Measurements from ENCODE around the gene TRAPPC2L.
A peak's percentile ranks its signal among the peaks of the same experiment; 100 is the strongest.

TRAPPC2L gene

DNA sequence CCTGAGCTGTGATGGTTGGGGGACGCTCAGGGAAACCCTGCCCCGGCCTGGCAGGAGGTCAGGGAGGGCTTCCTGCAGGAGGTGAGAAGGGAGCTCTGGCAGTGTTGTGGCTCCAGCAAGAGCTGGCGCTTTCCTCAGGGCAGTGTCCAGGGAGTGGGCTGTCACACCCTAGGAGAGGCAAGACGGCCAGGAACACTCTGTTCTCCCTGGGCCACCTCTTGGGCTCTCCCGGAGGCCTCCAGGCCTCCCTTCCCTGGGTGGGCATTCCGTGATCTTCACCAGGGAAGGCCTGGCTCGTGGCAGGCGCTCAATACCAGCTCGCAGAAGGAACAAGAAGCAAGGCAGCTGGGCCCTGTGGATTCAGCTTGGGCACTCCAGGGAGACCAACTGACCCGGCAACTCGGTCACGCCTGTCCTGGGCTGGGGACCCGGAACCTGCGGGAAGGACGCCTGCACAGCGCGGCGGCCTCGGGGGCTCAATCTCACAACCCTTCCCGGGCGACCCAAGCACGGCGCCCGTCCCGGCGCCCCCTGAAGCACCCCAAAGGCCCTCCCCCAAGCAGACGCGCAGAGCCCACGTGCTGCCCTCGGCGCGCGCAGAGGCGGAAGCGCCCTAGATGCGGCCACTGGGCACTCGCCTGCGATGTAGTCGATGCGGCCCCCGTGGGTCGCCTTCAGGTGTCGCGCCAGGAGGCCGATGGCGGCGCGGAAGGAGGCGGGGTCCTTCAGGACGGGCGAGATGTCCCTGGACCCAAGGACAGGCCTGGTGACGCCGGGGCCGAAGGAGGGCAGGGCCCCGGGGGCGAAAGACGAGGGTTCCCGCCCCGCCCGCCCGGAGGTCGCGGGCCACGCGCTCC, 45.8 kb upstream of the TRAPPC2L start:
- peak; percentile 32 for DNase-seq (ENCODE audit: low read depth)
- TF ChIP-seq, protein P1, sequence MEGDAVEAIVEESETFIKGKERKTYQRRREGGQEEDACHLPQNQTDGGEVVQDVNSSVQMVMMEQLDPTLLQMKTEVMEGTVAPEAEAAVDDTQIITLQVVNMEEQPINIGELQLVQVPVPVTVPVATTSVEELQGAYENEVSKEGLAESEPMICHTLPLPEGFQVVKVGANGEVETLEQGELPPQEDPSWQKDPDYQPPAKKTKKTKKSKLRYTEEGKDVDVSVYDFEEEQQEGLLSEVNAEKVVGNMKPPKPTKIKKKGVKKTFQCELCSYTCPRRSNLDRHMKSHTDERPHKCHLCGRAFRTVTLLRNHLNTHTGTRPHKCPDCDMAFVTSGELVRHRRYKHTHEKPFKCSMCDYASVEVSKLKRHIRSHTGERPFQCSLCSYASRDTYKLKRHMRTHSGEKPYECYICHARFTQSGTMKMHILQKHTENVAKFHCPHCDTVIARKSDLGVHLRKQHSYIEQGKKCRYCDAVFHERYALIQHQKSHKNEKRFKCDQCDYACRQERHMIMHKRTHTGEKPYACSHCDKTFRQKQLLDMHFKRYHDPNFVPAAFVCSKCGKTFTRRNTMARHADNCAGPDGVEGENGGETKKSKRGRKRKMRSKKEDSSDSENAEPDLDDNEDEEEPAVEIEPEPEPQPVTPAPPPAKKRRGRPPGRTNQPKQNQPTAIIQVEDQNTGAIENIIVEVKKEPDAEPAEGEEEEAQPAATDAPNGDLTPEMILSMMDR (conservative IDR thresholded peaks at IDR 0.05; ENCODE audit: low read depth, low read length), result no peak
- H3K4me3 ChIP-seq (ENCODE audit: low read length), result peak overlapping the region; percentile 54

DNA sequence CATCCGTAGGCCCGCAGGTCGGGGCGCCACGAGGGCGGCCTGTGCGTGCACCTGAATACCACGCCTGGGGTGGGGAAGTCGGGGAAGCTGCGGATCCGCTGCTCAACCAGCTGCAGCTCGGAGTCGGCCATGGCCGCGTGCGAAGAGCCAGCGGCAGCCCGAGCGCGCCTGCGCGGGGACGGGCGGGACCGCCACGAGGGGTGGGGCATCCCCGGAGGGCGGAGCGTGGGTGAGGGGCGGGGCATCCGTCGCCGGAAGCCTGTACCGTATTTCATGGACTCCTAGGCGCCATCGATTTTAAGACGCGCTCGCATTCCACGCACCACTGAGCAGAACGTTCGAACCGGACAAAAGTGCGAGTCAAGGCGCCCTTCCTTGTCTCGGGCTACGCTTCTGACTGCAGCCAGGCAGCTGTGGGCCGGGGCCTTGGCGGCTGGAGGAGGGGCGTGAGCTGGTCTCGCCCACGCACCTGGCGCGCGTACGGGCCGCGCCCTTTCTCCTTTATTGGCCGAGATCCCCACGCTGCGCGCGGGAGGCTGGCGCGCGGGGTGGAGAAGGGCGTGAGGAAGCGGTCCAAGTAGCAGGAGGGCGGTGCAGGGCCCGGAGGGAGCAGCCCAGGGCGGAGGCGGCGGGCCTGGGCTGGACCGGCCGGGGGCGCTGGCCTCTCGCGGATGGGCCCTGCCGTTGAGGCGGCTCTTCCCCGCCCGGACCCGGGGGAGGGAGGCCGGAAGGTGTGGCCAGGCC, 45.0 kb upstream of the TRAPPC2L start, which contains the start of gene APRT:
Gene APRT, minus strand, starts transcription at position 160 of the 744 bp plus-strand sequence. Its CDS starts 29 bp downstream, at position 131.
- H3K4me3 ChIP-seq (ENCODE audit: low read length), result peak within 1 kb of the TSS; percentile 55
- DNase-seq (ENCODE audit: low read depth), result peak; percentile 60
- TF ChIP-seq, protein P1 (conservative IDR thresholded peaks at IDR 0.05; ENCODE audit: low read depth, low read length), result no peak

DNA sequence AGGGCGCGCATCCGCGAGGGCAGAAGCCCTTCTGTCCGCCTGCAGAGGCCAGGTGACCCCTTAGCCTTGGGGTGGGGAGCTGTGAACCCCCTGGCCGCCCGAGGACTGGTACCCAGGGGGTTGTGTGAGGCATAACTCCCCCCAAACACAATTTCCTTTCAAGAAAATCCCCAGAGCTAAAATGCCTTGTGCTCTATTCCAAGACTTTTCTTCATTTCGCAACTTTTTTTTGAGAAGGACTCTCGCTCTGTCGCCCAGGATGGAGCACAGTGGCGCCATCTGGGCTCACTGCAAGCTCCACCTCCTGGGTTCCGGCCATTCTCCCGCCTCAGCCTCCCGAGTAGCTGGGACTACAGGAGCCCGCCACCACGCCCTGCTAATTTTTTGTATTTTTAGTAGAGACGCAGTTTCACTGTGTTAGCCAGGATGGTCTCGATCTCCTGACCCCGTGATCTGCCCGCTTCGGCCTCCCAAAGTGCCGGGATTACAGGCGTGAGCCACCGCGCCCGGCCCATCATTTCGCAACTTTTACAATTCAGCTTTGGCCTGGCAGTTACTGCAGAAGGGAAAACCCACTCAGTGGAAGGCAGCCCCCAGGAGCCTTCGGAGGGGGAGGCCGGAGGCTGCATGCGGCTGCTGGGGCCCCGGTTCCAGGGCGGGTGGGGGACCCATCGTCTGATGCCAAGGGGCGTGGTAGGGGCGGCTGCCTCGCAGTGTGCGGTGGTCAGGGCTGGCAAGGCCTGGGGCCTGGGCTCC, 44.2 kb upstream of the TRAPPC2L start:
- TF ChIP-seq, protein P1 (conservative IDR thresholded peaks at IDR 0.05; ENCODE audit: low read depth, low read length), result peak; percentile 8

DNA sequence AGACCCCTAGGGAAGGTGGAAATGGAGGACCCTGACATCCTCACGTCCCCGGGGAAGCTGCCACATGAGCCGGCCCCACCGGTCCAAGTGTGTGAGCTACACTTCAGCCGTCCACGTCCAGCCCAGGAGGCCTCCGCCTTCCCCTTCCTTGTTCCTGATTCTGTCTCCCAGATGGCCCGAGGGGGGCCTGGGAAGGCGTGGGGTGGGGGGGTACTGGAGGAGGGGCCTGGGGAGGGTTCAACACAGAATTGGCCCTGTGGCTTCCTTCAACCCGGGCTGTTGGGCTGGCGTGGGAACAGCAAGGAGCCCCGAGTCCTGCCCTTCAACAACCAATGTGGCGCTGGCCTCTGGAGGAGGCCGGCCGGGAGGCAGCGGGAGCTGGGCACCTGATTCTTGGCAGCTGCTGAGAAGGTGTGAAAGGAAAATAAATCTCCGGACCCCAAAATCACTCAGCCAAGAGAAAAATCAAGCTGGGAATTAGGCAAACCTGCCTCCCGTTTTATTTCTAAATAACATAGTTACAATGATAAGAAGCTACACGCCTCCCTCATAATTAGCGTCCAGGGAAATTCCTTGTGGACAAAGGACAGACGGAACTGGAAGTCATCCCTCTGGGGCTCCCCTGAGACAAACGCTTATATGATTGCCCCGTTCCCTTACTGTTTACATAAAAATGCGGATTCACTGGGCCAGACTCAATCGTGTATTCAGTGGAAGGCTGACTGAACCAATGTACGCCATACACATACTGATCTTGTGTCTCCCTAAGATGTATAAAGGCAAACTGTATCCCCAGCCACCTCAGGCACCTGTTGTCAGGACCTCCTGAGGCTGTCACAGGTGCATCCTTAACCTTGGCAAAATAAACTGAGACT, 43.4 kb upstream of the TRAPPC2L start:
- DNase-seq (ENCODE audit: low read depth), result no peak
- TF ChIP-seq, protein P1 (conservative IDR thresholded peaks at IDR 0.05; ENCODE audit: low read depth, low read length), result no peak
- H3K4me3 ChIP-seq (ENCODE audit: low read length), result no peak overlapping the region

More for the DNA sequence above, 44.2 kb upstream of the TRAPPC2L start:
- DNase-seq (ENCODE audit: low read depth), result no peak
- H3K4me3 ChIP-seq (ENCODE audit: low read length), result peak overlapping the region; percentile 55

DNA sequence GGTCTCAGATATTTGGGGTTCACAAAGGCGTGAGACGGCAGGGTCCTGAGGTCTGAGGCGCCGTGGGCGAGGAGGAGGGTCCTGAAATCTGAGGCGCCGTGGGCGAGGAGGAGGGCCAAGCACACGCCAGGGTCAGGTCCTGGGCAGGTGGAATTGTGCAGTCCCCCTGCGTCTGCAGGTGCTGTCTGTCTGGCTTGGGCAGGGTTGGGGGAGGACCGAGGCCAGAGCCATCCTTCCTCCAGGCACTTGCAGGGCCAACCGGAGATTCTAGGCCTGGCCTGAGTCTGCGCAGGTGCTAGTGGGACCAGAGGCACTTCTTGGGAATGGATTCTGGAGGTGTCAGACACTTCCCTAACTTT, 42.8 kb upstream of the TRAPPC2L start:
- DNase-seq (ENCODE audit: low read depth), result no peak
- TF ChIP-seq, protein P1 (conservative IDR thresholded peaks at IDR 0.05; ENCODE audit: low read depth, low read length), result no peak
- H3K4me3 ChIP-seq (ENCODE audit: low read length), result no peak overlapping the region

DNA sequence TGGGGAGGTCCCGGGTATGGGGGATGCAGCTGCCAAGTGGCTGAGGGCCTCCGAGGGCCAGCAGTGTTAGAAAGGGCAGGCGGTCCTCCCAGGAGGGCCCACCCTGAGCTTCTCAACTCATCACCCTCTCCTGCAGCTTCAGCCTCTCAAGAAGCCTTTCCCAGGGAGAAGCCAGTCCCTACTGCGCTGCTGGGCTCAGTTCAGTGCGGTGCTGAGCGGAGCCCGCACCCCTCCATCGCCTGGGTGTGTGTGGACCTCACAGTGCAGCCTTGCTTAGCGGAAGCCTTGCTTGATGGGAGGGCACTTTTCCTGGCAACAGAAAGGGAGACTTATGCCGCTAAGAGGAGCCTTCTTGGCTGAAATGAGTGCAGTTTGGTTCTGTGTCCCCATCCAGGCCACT, 41.7 kb upstream of the TRAPPC2L start:
- TF ChIP-seq, protein P1 (conservative IDR thresholded peaks at IDR 0.05; ENCODE audit: low read depth, low read length), result no peak
- no peak for DNase-seq (ENCODE audit: low read depth)
- no peak overlapping the region for H3K4me3 ChIP-seq (ENCODE audit: low read length)

Data from retinal pigment epithelial cell (primary cell).